Choroid plexus epithelial cell (primary cell): Measurements from ENCODE around the gene NBPF3.

ENCODE experiments used
- DNase-seq: peaks from one replicate; pipeline ENCODE4 v3.0.0-alpha.2; 2010; ENCODE audit warnings: low read depth
- H3K4me3 ChIP-seq: 2 replicates; pipeline ENCODE4 v1.5.1; 2011; ENCODE audit warnings: low read depth, mild to moderate bottlenecking, control low read depth, low read length, moderate library complexity
- TF ChIP-seq, protein P1 (sequence below): conservative IDR thresholded peaks from 2 replicates; pipeline ENCODE4 v1.5.1; 2011; ENCODE audit warnings: low read depth, mild to moderate bottlenecking, control low read depth, inconsistent platforms, low read length, moderate library complexity

Gene NBPF3

DNA sequence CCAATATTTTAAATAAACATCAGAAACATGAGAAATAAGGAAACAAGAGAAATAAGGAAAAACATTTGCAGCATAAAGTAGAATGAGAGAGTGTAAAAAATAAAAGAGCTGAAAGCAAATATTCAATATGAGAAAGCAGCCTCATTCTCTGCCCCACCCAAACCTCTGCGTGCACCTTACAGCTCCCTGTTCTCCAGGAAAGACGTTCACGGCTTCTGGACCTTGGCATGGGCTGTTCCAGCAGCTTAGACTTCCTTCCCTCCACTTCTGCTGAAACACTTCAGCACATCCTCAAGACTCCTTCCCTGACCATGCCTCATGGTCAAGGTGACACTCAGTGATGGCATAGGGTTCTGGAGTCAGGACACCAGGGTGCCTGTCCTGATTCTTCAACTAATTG, 92.6 kb downstream of the NBPF3 start:
- no peak overlapping the region for H3K4me3 ChIP-seq
- no peak for DNase-seq
- TF ChIP-seq, protein P1, sequence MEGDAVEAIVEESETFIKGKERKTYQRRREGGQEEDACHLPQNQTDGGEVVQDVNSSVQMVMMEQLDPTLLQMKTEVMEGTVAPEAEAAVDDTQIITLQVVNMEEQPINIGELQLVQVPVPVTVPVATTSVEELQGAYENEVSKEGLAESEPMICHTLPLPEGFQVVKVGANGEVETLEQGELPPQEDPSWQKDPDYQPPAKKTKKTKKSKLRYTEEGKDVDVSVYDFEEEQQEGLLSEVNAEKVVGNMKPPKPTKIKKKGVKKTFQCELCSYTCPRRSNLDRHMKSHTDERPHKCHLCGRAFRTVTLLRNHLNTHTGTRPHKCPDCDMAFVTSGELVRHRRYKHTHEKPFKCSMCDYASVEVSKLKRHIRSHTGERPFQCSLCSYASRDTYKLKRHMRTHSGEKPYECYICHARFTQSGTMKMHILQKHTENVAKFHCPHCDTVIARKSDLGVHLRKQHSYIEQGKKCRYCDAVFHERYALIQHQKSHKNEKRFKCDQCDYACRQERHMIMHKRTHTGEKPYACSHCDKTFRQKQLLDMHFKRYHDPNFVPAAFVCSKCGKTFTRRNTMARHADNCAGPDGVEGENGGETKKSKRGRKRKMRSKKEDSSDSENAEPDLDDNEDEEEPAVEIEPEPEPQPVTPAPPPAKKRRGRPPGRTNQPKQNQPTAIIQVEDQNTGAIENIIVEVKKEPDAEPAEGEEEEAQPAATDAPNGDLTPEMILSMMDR = no peak

DNA sequence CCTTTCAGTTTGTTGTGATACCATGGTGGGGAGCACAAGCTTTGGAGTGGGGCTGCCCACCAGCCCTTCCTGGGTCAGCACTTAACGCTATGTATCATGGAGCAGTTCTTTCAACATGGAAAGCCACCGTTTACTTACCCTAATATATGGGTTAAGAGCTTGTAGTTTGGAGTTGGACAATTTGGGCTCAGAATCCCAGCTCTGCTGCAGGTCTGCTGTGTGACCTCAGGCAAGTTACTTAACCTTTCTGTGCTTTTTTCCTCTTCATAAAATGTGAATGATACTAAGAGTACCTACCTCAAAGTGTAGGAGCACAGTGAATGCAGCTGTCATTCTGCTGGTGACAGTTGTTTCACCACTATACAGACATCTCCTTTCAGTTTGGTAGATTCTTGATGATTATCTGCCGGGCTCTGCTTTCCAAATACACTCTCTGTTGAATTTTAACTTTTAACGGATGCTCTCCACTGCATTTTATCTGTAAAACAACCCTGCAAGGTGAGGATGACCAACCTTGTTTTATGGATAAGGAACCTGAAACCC, 93.1 kb downstream of the NBPF3 start:
- no peak for DNase-seq
- TF ChIP-seq, protein P1 = no peak
- no peak overlapping the region for H3K4me3 ChIP-seq

DNA sequence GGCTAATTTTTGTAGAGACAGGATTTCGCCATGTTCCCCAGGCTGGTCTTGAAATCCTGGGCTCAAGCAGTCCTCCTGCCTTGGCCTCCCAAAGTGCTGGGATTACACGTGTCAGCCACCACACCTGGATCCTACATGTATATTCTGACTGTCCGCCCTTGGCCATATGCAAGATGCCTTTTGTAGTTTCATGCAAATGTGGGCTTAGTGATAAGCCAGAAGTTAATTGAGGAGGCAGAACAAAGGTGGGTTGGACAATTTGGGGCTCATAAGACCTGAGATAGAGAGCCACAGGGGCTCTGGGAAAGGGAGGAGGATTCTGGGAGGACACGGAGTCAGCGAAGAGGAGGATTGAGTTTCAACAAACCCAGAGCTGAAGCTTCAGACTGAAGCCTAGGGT, 94.2 kb downstream of the NBPF3 start:
- TF ChIP-seq, protein P1 = no peak
- H3K4me3 ChIP-seq = no peak overlapping the region
- no peak for DNase-seq
